Stimulated activated CD8-positive, alpha-beta memory T cell treated with anti-CD3 and anti-CD28 coated beads, Interleukin-12 subunit alpha, Interleukin-12 subunit beta, amount 100 ng/mL, for 4 hours (primary cell): Measurements from ENCODE around the gene MED10.

Experiments used
- DNase-seq: peaks from one replicate; pipeline ENCODE4 v3.0.0-alpha.2; 2020; ENCODE audit warnings: low read depth

Gene MED10

GRCh38 chr5:6348476-6349000 lies 29.8 kb downstream of the MED10 start:
- no peak for DNase-seq

GRCh38 chr5:6347673-6348072 lies 30.7 kb downstream of the MED10 start:
- no peak for DNase-seq

- DNase-seq: no peak
Measured at GRCh38 chr5:6347165-6347564, 31.2 kb downstream of the MED10 start.

- DNase-seq: no peak
Measured at GRCh38 chr5:6344593-6344989, 33.8 kb downstream of the MED10 start.

- DNase-seq: no peak
Measured at GRCh38 chr5:6343951-6344592, 34.3 kb downstream of the MED10 start.

GRCh38 chr5:6342689-6343315 lies 35.5 kb downstream of the MED10 start:
- no peak for DNase-seq

- no peak for DNase-seq
Measured at GRCh38 chr5:6340100-6340499, 38.2 kb downstream of the MED10 start.

GRCh38 chr5:6338871-6339270 lies 39.5 kb downstream of the MED10 start:
- DNase-seq: no peak

GRCh38 chr5:6338135-6338534 lies 40.2 kb downstream of the MED10 start:
- no peak for DNase-seq

GRCh38 chr5:6333182-6333905 lies 45.0 kb downstream of the MED10 start:
- no peak for DNase-seq

GRCh38 chr5:6328173-6328572 lies 50.2 kb downstream of the MED10 start:
- no peak for DNase-seq

- DNase-seq: no peak
Measured at GRCh38 chr5:6326776-6327175, 51.6 kb downstream of the MED10 start.

GRCh38 chr5:6322163-6322713 lies 56.1 kb downstream of the MED10 start:
- no peak for DNase-seq
